ENCODE data around the gene NXPH4.

Gene NXPH4

DNA sequence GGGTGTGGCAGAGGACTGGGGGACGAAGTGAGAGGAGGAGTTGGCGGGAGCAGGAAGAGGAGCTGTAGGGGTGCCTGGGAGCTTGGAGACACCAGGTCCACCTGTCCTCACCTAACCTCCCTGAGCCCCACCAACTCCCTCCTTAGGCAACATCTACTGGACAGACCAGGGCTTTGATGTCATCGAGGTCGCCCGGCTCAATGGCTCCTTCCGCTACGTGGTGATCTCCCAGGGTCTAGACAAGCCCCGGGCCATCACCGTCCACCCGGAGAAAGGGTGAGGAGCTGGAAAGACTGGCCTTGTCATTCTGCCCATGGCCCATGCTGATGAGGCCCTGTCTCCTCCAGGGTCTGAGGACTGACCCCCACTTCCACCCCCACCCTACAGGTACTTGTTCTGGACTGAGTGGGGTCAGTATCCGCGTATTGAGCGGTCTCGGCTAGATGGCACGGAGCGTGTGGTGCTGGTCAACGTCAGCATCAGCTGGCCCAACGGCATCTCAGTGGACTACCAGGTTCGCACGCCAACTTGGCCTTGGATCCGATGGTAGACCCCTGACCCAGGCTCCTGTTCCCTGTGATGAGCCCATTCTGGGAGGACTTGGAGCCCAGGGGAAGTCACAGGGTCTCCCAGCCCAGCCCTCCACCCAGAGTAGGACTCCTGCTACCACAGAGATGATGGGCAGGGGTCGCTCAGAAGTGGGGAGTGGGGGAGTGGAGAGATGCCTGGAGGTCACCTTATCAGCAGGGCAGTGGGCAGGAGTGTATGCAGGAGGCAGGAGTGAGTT is 32.5 kb upstream of the NXPH4 start:
- DNase-seq (ENCODE audit: low spot score) = no peak

DNA sequence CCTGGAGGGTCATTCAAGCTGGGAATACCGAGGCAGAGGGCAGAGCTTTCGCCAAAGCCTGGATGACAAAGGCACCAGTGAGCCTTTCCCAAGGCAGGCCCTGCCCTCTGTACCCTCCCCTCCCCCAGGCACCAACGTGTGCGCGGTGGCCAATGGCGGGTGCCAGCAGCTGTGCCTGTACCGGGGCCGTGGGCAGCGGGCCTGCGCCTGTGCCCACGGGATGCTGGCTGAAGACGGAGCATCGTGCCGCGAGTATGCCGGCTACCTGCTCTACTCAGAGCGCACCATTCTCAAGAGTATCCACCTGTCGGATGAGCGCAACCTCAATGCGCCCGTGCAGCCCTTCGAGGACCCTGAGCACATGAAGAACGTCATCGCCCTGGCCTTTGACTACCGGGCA is 31.2 kb upstream of the NXPH4 start:
- DNase-seq (ENCODE audit: low spot score) = no peak

DNA sequence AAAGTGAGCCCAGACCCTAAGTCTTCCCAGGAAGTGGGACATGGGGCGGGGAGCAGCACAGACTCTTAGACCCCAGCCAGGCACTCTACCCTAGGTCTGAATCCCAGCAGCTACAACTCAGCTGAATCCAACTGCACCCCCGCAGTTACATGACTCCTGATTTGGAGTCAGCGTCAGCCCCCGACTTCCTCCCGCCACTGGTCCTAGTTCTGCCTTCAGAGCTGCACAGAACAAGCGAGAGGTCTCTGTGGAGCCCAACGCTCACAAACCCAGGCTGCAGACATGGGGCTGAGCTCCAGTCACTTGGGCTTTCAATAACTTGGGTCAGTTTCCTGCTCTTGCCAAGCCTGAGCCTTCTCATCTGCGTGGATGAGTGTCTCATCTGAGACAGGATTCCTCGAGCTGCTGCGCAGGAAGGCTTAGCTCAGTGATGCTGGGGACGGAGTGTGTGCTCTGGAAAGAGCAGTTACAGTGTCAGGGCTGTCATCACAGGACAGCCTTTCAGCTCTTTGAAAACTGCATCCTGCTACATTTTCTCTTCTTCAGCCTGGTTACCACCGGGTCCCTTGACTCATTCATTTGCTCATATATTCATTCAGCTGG is 30.6 kb upstream of the NXPH4 start:
- no peak for DNase-seq (ENCODE audit: low spot score)

DNA sequence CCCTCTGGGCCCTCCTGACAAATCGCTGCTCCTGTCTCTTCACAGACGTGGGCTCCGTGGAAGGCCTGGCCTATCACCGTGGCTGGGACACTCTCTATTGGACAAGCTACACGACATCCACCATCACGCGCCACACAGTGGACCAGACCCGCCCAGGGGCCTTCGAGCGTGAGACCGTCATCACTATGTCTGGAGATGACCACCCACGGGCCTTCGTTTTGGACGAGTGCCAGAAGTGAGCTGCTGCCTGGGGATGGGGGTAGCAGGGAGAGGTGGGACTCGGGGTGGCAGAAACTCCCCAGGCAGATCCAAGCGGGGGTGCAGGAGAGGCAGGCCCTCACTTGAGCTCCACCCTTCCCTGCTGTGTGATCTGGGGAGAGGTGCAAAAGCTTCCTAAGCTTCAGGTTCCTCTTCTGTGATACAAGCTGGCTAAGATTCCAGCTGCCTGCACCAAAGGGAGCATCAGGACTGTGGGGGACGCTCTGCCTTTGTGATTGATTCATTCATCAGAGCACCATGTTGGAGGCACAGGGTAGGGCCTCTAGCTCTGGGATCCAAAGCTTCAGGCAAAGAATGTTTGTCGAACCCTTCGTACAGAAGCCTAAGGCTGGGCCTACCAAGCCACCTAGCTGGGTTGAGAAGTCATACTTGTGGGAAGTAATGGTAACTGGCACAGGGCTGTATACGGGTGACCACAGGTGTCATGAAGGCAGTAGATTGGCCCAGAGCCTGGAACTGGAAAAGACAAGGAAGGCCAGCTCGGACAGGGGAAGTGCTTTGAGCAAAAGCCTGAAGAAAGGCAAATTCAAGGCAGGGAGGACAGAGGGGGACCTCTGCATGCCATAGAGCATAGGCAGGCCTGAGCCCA is 29.1 kb upstream of the NXPH4 start:
- DNase-seq (ENCODE audit: low spot score) = no peak

DNA sequence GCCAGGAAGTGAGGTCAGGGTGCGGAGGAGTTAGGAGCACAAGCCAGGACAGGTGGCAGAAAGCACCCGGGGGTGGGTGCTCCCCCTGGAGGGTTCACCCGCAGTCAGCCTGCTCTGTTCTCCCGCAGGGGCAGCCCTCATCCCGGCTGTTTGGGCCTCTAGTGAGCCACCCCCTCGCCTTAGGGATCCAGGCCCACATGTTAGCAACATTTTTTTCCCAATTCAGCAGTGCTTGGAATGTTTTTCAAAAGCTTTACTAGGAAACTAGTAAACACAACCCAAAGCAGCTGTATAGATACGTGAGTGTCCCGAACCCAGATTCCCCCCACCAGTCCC is 28.5 kb upstream of the NXPH4 start:
- no peak for DNase-seq (ENCODE audit: low spot score)

DNA sequence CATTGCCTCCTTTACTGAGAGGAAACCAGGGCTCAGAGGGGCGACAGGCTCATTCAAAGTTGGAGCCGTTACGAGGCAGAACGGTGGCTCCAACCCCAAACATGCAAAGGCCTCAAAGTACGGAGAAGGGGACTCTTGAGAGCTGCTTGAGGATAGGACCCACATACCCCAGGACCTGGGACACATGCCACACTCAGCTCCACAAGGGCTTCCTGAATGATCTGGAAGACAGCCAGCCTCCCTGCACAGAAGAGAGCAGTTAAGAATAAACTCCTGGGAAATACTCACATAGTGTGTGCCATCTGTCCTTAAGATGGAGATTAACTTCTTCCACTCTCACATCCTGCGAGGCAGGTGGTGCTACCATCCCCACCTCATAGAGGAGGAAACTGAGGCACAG is 26.6 kb upstream of the NXPH4 start:
- no peak for DNase-seq (ENCODE audit: low spot score)

DNA sequence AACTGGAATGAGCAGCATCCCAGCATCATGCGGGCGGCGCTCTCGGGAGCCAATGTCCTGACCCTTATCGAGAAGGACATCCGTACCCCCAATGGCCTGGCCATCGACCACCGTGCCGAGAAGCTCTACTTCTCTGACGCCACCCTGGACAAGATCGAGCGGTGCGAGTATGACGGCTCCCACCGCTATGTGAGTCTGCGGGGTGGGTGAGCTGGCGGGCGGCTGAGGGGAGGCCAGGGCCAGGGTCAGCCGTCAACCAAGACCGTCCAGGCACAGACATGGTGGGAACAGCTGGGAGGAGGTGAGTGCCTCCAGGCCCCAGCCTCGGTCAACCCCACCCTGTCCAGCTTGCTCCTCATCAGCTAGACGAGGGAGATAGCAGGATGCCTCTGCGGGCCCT is 25.8 kb upstream of the NXPH4 start:
- DNase-seq (ENCODE audit: low spot score) = no peak

DNA sequence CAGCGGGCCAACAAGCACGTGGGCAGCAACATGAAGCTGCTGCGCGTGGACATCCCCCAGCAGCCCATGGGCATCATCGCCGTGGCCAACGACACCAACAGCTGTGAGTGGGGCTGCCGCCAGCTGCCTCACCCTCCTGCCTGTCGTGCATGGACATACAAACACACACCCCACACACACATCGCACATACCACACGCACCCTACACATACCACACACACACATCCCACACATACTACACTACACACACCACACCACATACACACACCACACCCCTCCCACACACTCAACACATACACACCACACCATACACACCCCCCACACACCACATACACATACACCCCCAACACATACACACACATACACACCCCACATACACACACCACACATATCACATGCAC is 25.2 kb upstream of the NXPH4 start:
- DNase-seq (ENCODE audit: low spot score) = no peak

DNA sequence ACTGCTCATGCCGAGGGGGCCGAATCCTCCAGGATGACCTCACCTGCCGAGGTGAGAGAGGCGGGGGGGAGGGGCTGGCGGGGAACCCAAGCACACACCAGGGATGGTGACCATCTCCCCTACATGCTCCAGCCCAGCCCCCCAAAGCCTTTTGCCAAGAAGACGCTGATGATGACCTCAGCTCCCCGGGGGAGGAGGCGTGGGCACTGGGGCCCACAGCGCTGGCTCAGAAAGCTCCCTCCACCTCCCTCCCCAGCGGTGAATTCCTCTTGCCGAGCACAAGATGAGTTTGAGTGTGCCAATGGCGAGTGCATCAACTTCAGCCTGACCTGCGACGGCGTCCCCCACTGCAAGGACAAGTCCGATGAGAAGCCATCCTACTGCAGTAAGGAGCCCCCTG is 23.7 kb upstream of the NXPH4 start:
- DNase-seq (ENCODE audit: low spot score) = no peak

DNA sequence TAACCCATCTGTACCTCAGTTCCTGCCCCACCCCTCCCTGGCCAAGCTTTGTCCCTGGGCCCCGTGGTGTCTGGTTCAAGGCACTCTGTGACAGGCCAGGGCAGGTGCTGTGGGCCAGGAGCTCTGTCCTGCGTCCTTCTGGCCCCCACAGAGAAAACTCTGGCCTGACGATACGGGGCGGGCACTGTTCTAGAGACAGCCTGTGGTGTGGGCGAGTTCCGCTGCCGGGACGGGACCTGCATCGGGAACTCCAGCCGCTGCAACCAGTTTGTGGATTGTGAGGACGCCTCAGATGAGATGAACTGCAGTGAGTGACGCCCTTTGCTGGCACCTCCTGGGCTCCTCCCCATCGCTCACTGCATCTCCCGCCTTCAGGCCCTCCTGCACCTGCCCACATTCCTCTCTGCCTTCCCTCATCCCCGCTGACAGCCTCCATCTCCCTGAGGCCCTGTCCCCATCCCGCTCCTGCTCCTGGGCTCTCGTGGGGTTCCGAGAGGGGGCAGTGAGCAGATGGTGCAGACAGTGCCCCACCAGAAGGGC is 22.8 kb upstream of the NXPH4 start:
- no peak for DNase-seq (ENCODE audit: low spot score)

DNA sequence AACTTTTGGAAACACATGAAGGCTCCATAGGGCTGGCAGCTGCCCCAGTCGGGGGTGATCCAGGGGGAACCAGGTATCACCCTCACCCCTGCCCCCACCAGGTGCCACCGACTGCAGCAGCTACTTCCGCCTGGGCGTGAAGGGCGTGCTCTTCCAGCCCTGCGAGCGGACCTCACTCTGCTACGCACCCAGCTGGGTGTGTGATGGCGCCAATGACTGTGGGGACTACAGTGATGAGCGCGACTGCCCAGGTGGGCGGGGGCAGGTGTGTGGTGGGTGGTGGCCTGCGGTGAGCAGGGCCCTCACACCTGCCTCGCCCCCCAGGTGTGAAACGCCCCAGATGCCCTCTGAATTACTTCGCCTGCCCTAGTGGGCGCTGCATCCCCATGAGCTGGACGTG is 22.3 kb upstream of the NXPH4 start:
- no peak for DNase-seq (ENCODE audit: low spot score)

DNA sequence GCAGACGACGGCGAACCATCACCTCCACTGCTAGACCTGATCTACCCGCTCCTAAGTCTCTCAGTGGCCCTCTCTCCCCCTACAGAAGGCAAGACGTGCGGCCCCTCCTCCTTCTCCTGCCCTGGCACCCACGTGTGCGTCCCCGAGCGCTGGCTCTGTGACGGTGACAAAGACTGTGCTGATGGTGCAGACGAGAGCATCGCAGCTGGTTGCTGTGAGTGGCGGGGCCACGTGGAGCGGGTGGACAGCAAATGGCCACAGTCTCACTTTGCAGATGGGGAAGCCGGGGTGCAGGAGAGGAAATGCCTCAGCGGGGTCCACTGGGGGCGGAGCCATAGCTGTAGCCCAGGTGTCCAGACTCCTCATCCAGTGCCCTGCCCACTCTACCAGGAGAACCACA is 21.4 kb upstream of the NXPH4 start:
- no peak for DNase-seq (ENCODE audit: low spot score)

DNA sequence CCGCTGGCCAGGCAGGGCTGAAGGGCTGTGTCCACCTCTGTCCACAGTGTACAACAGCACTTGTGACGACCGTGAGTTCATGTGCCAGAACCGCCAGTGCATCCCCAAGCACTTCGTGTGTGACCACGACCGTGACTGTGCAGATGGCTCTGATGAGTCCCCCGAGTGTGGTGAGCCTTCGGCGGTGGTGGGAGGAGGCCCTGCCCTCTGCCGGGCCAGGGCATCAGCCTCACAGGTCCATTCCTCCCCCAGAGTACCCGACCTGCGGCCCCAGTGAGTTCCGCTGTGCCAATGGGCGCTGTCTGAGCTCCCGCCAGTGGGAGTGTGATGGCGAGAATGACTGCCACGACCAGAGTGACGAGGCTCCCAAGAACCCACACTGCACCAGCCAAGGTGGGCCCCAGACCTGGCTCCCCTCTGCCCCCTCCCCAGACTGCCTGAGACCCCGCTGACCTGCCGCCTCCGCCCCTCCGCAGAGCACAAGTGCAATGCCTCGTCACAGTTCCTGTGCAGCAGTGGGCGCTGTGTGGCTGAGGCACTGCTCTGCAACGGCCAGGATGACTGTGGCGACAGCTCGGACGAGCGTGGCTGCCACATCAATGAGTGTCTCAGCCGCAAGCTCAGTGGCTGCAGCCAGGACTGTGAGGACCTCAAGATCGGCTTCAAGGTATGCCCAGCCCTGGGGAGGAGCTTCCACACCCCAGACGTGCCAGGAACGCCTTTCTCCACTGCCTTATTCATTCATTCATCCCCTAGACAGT is 20.8 kb upstream of the NXPH4 start:
- no peak for DNase-seq (ENCODE audit: low spot score)

DNA sequence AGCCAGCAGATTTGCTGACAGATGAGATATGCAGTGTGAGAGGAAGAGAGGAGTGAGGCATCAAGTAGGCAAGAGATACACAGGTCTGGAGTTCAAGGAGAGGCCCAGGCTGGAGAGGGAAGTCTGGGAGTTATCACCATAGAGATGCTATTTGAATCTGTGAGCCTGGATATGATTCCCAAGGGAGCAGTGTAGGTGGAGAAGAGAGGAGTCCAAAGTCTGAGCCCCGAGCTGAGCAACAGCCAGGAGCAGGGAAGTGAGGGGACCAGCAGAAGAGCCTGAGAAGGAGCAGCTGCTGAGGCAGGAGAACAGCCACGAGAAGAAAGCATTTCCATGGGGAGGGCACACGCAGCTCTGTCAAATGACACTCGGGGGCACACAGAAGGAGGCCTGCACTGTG is 20.2 kb upstream of the NXPH4 start:
- DNase-seq (ENCODE audit: low spot score) = no peak

DNA sequence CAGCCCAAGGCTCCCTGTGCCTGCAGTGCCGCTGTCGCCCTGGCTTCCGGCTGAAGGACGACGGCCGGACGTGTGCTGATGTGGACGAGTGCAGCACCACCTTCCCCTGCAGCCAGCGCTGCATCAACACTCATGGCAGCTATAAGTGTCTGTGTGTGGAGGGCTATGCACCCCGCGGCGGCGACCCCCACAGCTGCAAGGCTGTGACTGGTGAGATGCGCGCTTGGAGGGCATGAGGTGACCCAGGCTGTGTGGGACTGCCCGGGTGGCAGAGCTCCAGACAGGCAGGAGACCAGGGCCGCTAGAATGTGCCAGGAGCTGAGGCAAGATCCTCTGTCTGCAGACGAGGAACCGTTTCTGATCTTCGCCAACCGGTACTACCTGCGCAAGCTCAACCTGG is 19.6 kb upstream of the NXPH4 start:
- DNase-seq (ENCODE audit: low spot score) = no peak

DNA sequence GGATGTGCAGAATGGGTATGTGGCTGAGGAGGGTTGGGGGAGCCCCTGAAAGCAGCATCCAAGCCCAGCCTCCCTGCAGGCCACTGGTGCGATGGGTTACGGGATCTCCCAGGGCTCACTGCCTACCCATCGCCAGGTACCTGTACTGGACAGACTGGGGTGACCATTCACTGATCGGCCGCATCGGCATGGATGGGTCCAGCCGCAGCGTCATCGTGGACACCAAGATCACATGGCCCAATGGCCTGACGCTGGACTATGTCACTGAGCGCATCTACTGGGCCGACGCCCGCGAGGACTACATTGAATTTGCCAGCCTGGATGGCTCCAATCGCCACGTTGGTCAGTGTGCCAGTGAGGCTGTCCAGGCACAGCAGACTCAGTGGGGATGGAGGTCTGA is 18.3 kb upstream of the NXPH4 start:
- no peak for DNase-seq (ENCODE audit: low spot score)

DNA sequence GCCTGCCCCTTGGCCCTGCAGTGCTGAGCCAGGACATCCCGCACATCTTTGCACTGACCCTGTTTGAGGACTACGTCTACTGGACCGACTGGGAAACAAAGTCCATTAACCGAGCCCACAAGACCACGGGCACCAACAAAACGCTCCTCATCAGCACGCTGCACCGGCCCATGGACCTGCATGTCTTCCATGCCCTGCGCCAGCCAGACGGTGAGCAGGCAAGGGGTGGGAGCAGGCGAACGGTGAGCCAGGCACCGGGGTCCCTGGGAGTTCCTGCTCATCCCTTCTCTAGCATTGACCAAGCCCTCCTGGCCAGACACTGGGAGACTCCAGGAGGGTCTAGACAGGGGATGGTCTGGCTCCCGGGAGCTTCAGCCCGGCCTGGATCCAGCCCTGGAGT is 17.4 kb upstream of the NXPH4 start:
- no peak for DNase-seq (ENCODE audit: low spot score)

DNA sequence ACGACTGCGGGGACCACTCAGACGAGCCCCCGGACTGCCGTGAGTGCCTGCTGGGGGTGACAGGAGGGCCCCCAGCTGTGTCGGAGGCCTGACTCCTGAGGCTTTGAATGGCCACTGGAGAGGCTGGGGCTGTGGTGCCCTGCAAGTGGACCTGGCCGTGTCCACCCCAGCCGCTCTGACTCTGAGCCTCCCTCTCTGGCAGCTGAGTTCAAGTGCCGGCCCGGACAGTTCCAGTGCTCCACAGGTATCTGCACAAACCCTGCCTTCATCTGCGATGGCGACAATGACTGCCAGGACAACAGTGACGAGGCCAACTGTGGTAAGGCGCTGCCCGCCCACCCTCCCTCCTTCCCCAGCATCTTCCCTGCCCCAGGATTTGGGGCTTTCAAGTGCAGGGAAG is 16.1 kb upstream of the NXPH4 start:
- no peak for DNase-seq (ENCODE audit: low spot score)

DNA sequence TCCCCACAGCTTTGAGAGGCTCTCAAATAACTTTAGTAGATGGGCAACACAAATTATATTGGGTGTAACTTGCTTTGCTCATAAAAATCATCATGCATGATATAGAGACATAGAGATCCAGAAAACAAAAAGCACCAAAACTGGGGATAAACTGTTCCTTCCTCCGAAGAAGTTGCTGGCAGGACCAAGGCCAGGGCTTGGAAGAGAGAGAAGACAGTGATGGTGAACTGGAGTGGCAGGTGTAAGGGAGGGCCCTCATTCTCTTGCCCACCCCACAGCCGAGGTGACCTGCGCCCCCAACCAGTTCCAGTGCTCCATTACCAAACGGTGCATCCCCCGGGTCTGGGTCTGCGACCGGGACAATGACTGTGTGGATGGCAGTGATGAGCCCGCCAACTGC is 15.4 kb upstream of the NXPH4 start:
- DNase-seq (ENCODE audit: low spot score) = no peak

DNA sequence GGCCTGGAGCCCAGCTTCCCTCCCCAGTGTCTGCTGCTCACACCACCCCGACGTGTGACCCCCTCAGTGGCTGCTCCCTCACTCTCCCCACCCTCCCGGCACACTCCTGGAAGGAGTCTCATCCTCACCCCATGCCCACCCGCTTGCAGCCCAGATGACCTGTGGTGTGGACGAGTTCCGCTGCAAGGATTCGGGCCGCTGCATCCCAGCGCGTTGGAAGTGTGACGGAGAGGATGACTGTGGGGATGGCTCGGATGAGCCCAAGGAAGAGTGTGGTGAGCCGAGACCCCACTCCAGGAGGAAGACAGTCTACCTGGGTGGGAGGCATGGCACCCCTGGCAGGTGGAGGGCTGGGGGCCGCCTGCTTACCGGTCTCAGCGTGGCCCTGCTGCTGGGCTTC is 15.0 kb upstream of the NXPH4 start:
- no peak for DNase-seq (ENCODE audit: low spot score)

DNA sequence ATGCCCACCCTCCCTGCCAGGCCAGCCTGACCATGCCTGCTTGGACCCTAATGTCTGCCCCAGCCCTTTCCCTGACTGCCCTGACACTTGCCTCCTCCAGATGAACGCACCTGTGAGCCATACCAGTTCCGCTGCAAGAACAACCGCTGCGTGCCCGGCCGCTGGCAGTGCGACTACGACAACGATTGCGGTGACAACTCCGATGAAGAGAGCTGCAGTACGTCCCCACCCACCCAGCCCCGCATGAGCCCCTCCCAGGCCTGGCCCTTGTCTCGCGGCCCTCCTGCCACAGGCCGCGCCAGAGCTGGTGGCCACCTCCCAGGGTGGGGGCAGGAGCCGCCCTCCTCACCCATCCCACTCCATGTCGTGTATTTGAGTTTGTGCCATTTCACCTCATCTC is 14.3 kb upstream of the NXPH4 start:
- DNase-seq (ENCODE audit: low spot score) = no peak

DNA sequence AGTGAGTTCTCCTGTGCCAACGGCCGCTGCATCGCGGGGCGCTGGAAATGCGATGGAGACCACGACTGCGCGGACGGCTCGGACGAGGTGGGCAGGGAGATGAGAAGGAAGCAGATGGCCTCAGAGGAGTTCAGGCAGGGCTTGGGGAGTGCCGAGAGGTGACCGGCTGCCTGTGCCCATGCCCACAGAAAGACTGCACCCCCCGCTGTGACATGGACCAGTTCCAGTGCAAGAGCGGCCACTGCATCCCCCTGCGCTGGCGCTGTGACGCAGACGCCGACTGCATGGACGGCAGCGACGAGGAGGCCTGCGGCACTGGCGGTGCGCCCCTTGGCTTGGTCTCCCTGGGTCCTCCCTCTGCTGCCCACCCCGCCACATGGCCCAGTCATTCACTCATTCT is 13.4 kb upstream of the NXPH4 start:
- DNase-seq (ENCODE audit: low spot score) = no peak

All from putamen (tissue), 1 donor.